Chondrocyte (in vitro differentiated cells): ENCODE measurements around the gene CDS1. TPM values are rescaled to one million over a fixed set of nuclear protein-coding genes. Genes with fewer than 3 reads are reported as not detected.

Source experiments
- DNase-seq: peaks from one replicate; pipeline ENCODE4 v3.0.0; 2021; ENCODE audit warnings: mixed read lengths, low spot score
- H3K27ac Mint-ChIP-seq: one replicate; pipeline ENCODE4 v1.8.0; 2021; ENCODE audit warnings: mild to moderate bottlenecking, moderate library complexity, mixed read lengths; ENCODE audit not compliant: unreplicated experiment
- H3K27me3 Mint-ChIP-seq: 2 replicates; pipeline ENCODE4 v1.8.0; 2021; ENCODE audit warnings: low read depth, mixed read lengths
- H3K36me3 Mint-ChIP-seq: 2 replicates; pipeline ENCODE4 v1.8.0; 2021; ENCODE audit warnings: low read depth, mixed read lengths
- H3K4me1 Mint-ChIP-seq: 2 replicates; pipeline ENCODE4 v1.8.0; 2021; ENCODE audit warnings: low read depth, mild to moderate bottlenecking, mixed read lengths
- H3K4me3 Mint-ChIP-seq: one replicate; pipeline ENCODE4 v1.8.0; 2021; ENCODE audit warnings: mild to moderate bottlenecking, moderate library complexity, mixed read lengths; ENCODE audit not compliant: unreplicated experiment
- H3K9me3 Mint-ChIP-seq: 2 replicates; pipeline ENCODE4 v1.8.0; 2021; ENCODE audit warnings: low read depth, mixed read lengths
- total RNA-seq: library from RNA; stranded (reverse); gene quantifications from 3 replicates; pipeline ENCODE4 v1.2.1, GENCODE V29; 2021
- TF ChIP-seq, protein P1 (sequence below): fragments of 200-600 bp; sonication (generic); IDR thresholded peaks from 2 replicates; pipeline ENCODE4 v1.5.0; 2021; ENCODE audit warnings: antibody characterized with exemption, mild to moderate bottlenecking, moderate library complexity

CDS1 gene
- total RNA-seq, 1 donor from 2014 or later, result 0.30 TPM

DNA sequence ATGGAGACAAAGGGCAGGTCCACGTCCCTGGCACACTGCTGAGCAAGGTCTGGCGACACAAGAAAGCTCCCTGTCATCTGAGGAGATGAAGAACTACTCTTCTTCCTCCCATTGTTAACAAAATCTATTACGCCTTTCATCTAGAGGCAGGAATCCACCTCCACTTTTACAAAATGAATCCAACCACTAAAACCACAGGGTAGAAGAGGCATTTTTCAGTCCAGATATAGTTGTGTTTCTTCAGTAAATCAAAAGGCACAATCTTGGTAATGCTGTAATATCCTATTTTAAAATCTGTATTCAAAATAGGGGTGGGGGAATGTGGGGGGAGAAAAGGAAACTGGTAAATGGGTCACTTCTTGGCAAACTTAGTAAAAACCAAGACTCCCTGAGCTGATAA, 101.4 kb downstream of the CDS1 start:
- Mint-ChIP-seq H3K4me3 (no peak overlapping the region), H3K27me3 (no peaks in the 10 kb centered on the region), H3K36me3 (peaks cover 20% of the 10 kb centered on the region), H3K4me1 (peaks cover 35% of the 10 kb centered on the region), H3K27ac (no peak overlapping the region), H3K9me3 (no peaks in the 10 kb centered on the region)
- TF ChIP-seq, protein P1, sequence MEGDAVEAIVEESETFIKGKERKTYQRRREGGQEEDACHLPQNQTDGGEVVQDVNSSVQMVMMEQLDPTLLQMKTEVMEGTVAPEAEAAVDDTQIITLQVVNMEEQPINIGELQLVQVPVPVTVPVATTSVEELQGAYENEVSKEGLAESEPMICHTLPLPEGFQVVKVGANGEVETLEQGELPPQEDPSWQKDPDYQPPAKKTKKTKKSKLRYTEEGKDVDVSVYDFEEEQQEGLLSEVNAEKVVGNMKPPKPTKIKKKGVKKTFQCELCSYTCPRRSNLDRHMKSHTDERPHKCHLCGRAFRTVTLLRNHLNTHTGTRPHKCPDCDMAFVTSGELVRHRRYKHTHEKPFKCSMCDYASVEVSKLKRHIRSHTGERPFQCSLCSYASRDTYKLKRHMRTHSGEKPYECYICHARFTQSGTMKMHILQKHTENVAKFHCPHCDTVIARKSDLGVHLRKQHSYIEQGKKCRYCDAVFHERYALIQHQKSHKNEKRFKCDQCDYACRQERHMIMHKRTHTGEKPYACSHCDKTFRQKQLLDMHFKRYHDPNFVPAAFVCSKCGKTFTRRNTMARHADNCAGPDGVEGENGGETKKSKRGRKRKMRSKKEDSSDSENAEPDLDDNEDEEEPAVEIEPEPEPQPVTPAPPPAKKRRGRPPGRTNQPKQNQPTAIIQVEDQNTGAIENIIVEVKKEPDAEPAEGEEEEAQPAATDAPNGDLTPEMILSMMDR, result no peak
- no peak for DNase-seq

DNA sequence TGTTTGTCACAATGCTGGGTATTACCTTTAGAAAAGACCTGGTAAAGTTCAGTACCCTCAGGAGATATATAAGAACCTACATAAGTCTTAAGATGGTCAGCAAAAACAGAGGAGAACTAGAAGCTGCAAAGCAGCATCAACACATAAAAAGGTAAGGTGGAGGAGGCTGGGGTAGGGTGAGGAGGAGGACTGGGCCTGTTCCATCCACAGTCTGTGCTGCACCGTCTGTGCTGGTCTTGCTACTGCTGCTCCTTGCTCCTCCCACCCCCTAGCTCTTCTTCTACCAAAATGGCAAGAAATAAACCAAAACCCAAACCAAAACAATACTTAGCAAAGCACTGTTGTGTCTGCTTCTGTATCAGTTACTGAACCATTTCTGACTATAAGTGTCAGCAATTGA, 102.2 kb downstream of the CDS1 start:
- TF ChIP-seq, protein P1, result no peak
- Mint-ChIP-seq H3K4me3 (no peak overlapping the region), H3K36me3 (peaks cover 20% of the 10 kb centered on the region), H3K9me3 (no peaks in the 10 kb centered on the region), H3K27ac (no peak overlapping the region), H3K4me1 (peaks cover 38% of the 10 kb centered on the region), H3K27me3 (no peaks in the 10 kb centered on the region)
- DNase-seq, result no peak

DNA sequence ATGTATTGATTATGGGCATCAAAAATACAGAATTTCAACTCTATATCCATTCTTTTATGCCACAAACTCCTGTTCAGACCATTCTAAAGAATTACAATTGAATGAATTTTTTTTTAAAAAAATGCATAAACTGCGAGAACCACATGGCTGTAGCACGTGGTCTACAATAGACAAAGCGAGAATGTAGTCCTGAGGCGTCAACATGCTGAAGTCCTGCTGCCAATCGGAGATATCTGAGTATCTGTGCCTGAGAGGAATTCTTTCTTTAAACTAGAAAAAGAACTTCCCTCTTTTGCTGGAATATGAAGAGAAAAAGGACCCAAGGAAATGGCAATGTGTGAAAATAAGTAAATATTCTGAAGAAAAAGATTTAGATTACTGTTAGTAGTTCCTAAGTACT, 105.7 kb downstream of the CDS1 start:
- TF ChIP-seq, protein P1, result no peak
- Mint-ChIP-seq H3K4me3 (no peak overlapping the region), H3K4me1 (peaks cover 42% of the 10 kb centered on the region), H3K36me3 (peaks cover 17% of the 10 kb centered on the region), H3K27ac (no peak overlapping the region), H3K9me3 (no peaks in the 10 kb centered on the region), H3K27me3 (no peaks in the 10 kb centered on the region)
- DNase-seq, result no peak

DNA sequence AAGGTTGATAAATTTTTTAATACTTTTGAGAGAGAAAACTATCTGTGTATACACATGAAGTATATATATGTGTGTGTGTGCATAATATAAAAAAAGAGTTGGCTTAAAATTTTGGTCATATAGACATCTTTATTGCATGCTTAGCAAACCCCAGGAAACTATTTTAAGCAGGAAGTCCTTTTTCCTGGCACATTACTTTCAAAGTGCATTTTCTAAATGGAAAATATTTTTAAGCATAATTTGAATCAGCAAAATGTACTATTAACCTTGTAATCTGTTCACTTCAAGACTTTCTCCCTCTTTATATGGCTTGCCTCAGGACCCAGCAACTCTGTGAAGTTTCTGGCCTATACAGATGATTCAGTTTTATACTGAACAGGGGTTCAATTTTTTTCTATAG, 106.3 kb downstream of the CDS1 start:
- Mint-ChIP-seq H3K4me1 (peaks cover 42% of the 10 kb centered on the region), H3K27ac (no peak overlapping the region), H3K9me3 (no peaks in the 10 kb centered on the region), H3K27me3 (no peaks in the 10 kb centered on the region), H3K4me3 (no peak overlapping the region), H3K36me3 (peaks cover 14% of the 10 kb centered on the region)
- no peak for DNase-seq
- TF ChIP-seq, protein P1, result no peak

DNA sequence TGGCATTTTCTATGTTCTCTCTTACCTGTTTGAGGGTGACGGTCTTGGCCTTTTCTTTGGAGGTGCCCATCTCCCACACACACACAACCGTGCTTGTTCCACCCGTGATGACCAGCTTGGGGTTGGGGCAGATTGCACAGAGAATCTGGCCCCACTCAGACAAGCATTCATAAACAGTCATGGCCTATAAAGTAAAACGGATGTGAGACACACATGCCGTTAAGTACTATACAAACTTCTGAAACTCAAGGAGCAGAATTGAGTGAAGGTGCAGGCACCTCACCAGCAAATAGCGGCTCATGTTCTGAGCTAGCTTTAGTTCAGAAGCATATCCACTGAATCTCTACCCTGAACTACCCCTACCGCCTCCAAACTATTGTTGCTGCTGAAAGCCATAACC, 107.6 kb downstream of the CDS1 start:
- DNase-seq, result no peak
- peak overlapping the region; percentile 83 for H3K27ac Mint-ChIP-seq
- H3K9me3 Mint-ChIP-seq, result no peaks in the 10 kb centered on the region
- H3K36me3 Mint-ChIP-seq, result peaks cover 19% of the 10 kb centered on the region
- peaks cover 42% of the 10 kb centered on the region for H3K4me1 Mint-ChIP-seq
- TF ChIP-seq, protein P1, result no peak
- H3K27me3 Mint-ChIP-seq, result no peaks in the 10 kb centered on the region
- H3K4me3 Mint-ChIP-seq, result no peak overlapping the region
